ENCODE data around the gene KLHDC8A.

- no peak for TF ChIP-seq CTCF (IDR thresholded peaks at IDR 0.05; ENCODE audit: low read depth, low read length)
- TF ChIP-seq EZH2phosphoT487 (IDR thresholded peaks at IDR 0.05; ENCODE audit: low read depth), result no peak
These were observed 62.4 kb downstream of the KLHDC8A start for GRCh38 chr1:205294175-205294917.
